AG08396 (cell line): Measurements from ENCODE around the gene LARP4B.

ENCODE experiments used
- DNase-seq: peaks from one replicate; pipeline ENCODE4 v3.0.0; 2012; ENCODE audit warnings: low spot score, mixed read lengths

The LARP4B gene

DNA sequence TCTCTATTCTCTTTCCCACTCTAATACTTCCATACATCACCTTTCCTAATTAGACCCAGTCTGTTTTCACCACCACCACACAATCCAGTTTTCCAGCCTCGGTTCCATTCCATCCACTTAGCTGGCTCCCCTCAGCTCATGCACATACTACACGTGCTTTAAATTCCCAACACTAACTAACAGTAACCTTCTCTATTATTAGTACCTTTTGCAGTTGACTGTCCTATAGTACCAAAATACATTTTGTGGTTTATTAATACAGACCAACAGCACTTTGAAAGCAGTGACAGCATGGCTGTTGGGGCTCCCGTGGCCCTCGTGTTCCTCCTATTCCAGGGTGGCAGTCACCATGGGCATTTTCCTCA lies 64.9 kb downstream of the LARP4B start:
- no peak for DNase-seq

- DNase-seq, result no peak
Observed at GRCh38 chr10:865924-866576, 65.5 kb downstream of the LARP4B start.

- DNase-seq, result no peak
Observed at GRCh38 chr10:865257-865656, 66.2 kb downstream of the LARP4B start.

DNA sequence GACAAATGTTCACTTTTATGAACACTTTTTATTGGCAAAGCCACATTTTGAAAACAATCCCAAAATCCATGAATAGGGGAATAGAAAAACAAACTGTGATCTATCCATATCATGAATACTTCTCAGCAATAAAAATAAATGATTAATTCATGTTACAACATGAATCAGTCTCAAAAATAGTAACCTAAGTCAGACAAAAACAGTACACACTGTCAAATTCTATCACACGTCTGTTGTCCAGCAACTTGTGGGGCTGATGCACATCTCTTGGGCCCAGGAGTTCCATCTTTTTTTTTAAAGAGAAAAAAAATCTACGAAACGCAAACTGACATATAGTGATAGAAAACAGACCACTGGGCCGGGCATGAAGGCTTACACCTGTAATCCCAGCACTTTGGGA lies 71.0 kb downstream of the LARP4B start:
- DNase-seq, result no peak

GRCh38 chr10:856416-857157 lies 74.9 kb downstream of the LARP4B start:
- DNase-seq, result no peak

GRCh38 chr10:855671-856070 lies 75.8 kb downstream of the LARP4B start:
- DNase-seq, result no peak

DNA sequence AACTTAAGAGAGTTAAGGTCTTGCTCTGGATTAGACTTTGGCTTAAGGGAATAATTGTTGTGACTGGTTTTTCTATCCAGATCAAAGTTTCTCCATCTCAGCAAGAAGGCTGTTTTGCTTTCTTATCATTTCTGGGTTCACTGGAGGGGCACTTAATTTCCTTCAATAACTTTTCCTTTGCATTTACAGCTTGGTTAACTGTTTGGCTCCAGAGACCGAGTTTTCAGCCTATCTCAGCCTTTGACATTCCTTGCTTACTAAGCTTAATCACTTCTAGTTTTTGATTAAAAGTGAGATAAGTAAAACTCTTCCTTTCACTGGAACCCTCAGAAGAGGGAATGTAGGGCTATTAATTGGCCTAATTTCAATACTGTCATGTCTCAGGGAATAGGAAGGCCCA lies 76.4 kb downstream of the LARP4B start:
- no peak for DNase-seq

GRCh38 chr10:853017-853416 lies 78.5 kb downstream of the LARP4B start:
- no peak for DNase-seq

- no peak for DNase-seq
Observed at GRCh38 chr10:852386-852785, 79.1 kb downstream of the LARP4B start.

- no peak for DNase-seq
Observed at GRCh38 chr10:851901-852300, 79.6 kb downstream of the LARP4B start.

DNA sequence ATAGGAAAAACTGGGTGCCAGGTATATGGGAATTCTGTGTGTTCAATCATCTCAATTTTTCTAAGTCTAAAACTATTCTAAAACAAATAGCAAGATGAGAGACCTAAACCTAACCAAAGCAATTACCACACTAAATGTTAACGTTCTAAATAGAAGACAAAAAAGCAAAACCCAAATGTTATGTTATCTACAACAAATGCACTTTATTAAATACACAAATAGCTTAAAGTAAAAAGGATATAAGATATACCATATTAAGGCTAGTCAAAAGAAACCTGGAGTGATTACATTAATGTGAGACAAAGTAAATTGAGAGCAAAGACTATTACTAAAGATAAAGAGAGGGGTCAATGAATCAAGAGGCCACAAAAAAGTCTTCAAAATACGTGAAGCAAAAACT lies 81.4 kb downstream of the LARP4B start:
- no peak for DNase-seq

- DNase-seq, result no peak
Observed at GRCh38 chr10:847868-848267, 83.6 kb downstream of the LARP4B start.

DNA sequence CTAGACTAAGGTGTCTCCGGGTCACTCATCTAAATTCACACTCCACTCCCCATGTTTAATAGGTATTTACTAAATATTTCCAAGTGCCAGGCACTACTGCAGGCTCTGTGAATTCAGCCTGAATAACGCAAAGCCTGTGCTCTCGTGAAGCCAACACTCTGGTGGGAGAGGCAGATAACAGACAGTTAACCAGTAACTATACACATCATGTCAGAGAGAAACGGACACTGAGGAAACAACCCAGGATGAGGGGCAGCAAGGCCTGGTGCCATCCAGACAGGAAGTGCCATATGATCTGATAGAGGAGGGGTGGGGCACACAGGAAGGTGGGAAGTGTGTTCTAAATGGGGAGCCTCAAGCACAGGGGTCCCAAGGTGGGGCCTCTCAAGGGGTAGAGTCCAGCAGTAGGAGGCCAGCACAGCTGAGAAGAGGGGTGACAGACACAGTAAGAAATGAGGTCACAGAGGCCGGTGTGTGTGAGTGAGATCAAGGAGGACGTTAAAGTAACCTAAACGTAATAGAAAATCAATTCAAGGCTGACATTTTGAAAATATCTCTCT lies 85.3 kb downstream of the LARP4B start:
- no peak for DNase-seq

GRCh38 chr10:845526-845925 lies 86.0 kb downstream of the LARP4B start:
- no peak for DNase-seq

DNA sequence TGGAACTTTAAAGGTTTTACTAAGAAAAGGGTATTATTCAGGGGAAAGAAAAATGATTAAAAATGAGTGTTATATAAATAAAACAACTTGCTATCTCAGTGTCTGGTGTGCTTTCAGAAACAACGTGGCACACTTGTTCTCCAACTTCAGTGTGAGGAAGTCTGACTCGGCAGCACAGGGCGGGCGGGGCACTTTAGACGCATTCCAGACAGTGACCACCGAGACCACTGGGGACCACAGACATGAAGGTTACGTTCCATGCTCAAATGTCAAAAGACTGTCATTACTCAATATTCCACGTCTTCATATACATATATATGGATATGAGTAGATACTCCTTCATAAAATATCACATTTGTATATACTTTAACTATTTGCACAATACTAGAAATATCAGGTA lies 87.0 kb downstream of the LARP4B start:
- no peak for DNase-seq

DNA sequence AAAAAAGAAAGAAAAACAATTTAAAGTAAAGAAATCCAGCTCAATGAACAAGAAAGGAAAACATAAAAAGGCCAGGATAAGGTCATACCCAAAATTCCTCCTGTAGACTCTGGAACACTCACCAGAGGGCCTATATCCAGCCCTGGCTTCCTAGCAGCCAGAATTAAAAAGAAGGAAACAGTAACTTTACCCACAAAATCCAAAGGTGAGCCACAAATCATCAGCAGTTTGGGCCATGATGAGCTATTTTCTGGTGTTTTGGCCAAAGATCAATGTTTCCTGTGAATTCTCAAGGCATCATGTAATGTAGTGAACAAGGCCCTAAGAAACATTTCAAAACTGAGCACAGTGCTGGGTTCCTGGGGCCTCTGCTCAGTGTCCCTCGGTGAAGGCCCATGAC lies 87.8 kb downstream of the LARP4B start:
- no peak for DNase-seq

GRCh38 chr10:842795-843194 lies 88.7 kb downstream of the LARP4B start:
- DNase-seq, result no peak

DNA sequence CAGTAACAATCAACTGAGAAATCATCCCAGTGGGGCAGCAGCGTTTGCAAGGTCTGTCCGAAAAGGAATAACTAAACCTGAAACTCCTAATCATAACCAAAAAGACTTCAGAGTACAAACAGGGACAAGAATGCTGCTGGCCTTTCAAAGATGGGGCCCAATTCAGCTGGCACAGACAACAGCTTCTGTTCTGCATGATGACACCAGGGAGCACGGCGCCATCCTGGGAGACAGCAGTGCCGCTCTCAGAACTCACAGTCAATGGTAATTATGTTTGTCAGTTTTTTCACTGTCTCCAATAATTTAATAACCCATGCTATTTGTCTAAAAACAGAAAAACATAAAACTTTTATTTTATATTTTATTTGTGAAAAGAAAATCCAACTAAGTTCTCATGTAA lies 90.0 kb downstream of the LARP4B start:
- no peak for DNase-seq

- no peak for DNase-seq
Observed at GRCh38 chr10:839550-840205, 91.8 kb downstream of the LARP4B start.

DNA sequence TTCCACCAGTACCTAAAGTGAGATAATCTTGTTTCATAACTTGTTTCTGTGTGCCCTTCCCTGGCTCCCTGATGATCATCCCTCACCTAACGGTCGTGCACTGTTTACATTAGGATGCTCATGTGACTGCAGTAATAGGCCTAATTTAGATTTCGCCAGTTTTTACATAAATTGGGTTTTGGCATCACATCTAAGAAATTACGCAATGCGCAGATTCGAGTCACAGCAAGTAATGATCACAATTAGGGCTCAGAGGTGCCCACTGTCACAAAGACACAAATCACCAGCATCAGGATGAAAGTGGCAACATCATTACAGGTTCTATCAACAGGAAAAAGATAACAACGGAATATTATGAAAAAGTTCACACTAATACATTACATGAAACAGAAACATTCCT lies 94.7 kb downstream of the LARP4B start:
- no peak for DNase-seq

DNA sequence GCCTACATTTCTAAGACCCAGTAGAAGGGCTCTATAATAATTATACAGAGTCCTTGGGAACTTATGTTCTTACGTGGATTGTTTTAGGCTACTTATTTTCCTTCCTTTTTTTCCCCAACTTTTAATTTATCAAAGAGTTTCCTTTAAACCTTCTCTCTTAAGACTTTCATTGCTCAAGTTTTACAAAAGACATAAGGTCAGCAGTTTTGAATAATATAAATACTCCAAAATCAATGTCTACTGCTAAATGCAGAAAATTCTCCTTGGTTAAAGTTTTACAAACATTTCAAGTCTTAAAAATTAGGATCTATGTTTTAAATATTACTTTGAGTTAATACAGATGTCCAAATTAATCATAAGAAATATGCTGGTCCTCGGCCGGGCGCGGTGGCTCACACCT lies 97.0 kb downstream of the LARP4B start:
- no peak for DNase-seq

- no peak for DNase-seq
Observed at GRCh38 chr10:829241-829640, 102.3 kb downstream of the LARP4B start.

DNA sequence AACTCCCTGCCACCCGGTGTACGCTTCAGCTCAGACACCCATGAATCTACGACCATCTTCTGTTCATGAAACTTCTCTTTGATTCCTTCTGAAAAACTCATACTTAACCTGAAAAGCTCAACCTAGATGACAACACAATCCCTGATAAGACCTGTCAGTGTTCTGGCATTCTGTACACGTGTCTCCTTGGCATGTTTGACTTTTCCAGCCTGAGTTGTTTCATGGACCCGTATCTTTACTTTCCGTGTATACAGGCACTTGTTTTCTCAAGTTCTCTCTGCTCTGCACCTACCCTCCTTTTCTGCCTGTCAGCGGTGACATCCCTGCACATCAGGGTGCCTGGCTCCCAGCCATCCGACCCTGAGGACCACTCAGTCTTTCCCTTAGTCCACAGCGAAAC lies 103.3 kb downstream of the LARP4B start:
- DNase-seq, result no peak
